ENCODE results near the gene CHODL.
A peak's percentile ranks its signal among the peaks of the same experiment; 100 is the strongest.

Gene CHODL, protein sequence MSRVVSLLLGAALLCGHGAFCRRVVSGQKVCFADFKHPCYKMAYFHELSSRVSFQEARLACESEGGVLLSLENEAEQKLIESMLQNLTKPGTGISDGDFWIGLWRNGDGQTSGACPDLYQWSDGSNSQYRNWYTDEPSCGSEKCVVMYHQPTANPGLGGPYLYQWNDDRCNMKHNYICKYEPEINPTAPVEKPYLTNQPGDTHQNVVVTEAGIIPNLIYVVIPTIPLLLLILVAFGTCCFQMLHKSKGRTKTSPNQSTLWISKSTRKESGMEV

DNA sequence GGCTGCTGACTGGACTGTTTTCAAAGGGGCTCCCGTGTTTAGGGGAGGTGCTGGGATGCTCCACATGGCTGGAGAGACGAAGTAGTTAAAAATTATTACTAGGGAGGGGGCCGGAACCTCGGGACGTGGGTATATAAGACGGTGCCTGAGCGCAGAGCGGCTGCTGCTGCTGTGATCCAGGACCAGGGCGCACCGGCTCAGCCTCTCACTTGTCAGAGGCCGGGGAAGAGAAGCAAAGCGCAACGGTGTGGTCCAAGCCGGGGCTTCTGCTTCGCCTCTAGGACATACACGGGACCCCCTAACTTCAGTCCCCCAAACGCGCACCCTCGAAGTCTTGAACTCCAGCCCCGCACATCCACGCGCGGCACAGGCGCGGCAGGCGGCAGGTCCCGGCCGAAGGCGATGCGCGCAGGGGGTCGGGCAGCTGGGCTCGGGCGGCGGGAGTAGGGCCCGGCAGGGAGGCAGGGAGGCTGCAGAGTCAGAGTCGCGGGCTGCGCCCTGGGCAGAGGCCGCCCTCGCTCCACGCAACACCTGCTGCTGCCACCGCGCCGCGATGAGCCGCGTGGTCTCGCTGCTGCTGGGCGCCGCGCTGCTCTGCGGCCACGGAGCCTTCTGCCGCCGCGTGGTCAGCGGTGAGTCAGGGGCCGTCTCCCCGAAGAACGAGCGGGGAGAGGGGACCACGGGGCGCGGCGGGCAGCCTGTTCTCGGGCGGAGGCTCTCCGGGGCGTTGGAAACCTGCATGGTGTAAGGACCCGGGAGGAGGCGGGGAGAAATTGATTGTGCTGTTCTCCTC, at the start of gene CHODL:
CHODL (plus strand) TSS at position 163 of the 793 bp plus-strand sequence; CDS start at position 554, 391 bp downstream.
- peak; percentile 8 for DNase-seq

DNA sequence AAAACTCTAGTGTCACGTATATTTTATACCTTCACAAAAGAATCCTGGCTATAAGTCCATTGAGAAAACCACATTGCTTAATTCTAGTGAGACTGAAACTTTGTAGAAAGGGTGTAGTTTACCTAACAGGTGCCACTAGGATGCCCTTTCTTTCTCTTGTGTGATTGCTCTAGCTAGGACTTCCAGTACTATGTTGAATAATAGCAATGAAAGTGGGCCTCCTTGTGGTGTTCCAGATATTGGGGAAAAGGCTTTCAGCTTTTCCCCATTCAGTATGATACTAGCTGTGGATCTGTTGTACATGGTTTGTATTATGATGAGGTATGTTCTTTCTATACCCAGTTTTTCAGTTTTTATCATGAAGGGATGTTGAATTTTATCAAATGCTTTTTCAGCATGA, 39.7 kb upstream of the CHODL start:
- no peak for DNase-seq

DNA sequence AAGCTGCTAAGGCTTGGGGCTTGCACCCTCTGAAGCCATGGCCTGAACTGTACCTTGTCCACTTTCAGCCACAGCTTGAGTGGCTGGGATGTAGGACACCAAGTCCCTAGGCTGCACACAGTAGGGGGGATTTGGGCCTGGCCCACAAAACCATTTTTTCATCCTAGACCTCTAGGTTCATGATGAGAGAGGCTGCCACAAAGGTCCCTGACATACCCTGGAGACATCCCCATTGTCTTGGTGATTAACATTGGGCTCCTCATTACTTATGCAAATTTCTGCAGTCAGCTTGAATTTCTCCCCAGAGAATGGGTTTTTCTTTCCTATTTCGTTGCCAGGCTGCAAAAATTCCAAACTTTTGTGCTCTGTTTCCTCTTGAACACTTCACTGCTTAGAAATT, 26.3 kb upstream of the CHODL start:
- DNase-seq, result no peak

DNA sequence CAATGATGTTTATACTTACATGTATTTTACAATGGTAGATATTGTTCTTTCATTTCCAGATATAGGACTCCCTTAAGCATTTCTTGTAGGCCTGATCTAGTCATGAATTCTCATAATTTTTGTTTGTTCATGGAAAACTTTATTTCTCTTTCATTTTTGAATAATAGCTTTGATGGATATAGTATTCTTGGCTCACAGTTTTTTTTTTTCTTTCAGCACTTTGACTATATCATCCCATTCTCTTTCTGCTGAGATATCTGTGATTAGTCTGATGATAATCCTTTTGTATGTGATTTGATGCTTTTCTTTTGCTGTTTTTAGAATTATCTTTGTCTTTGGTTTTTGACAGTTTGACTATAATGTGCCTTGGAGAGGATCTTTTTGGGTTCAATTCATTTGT, 24.1 kb upstream of the CHODL start:
- DNase-seq, result no peak

- no peak for DNase-seq
Measured at GRCh38 chr21:18222346-18222745, 22.3 kb upstream of the CHODL start.

DNA sequence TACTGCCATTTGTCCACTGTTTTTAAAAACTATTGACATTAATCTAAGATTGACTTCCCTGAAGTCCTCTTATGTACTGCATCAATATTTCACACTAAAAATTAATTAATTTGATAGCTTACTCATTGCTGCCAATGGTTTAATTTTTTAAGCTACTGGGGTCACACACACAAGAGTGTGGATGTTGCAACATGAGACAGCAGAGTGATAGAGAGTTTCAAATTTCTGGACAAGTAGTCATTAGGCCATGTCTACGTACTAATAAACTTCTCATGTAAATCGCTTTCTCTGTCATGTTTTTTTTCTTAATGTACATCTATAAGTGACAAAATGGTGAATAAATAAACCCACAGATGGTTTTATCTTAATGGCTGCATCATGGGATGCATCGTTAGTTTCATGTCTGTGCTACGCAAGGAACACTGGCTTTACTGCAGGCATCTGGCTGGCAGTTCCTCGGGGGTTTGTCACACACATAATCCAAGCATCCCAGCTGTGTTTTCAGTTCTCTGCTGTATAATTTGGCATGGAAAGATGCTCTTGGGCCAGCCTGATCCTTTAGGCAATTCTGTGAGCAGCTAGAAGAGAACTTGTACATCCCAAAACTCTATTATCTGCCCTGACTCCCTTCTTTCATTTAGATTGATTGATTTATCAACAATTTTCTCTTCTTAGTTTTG, 16.4 kb upstream of the CHODL start:
- peak; percentile 74 for DNase-seq

DNA sequence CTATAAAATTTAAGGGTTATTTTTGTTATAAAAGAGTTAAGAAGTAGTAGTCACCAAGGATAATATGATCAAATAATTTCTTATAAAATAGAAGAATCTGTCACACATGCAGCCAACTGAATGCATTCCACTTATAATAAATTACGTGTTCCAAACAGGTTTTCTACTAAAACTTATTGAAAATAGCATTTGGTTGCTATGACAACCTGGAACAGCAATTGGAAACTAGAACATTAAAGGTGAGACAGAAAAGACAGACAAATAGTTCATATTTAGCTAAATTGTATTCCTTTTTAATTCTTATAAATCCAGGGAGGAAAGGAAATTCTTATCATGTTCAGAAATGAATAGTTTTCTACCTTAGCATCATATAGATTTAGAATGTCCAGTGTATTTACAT, 9.1 kb upstream of the CHODL start:
- no peak for DNase-seq

DNA sequence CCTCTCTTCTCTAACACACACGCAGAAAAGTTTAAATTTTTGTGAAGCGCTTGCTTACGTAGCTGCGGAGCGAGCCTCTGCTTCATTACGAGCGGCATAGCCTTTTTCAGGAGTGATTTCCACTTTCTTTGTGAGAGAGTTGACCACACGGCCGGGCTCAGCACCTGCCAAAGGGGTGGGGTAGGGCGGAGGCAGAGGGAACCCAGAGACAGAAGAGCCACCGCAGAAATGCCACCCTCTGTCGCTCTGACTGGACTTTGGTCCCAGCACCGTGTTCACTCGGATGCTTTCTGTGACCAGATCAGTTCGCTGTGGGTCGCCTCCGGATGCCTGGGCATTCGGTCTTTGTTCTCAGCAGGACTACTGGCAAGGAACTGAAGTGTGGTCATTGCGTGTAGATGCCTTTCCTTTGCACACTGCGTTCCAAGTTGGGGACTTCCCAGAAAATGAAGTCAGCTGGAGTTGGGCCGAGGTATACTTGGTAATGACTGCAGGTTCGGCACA, 883 bp downstream of the CHODL start:
- DNase-seq, result no peak

DNA sequence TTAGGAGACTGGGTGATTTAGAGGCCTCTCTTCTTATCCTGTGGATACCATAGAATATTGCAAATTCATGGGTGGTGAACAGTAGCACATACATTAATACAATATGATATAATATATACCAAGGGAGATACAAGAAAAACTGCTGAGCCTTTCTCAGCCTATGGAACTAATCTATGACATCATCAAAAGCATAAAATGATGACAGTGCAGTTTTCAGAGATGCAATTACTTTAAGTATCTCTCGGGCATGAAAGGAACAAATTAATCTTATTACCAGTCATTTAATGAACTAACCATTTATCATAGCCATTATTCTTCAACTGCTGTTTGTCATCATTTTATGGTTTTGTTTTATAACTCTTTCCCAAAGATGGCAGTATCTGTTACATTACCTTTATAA, 3.5 kb downstream of the CHODL start:
- DNase-seq, result no peak

DNA sequence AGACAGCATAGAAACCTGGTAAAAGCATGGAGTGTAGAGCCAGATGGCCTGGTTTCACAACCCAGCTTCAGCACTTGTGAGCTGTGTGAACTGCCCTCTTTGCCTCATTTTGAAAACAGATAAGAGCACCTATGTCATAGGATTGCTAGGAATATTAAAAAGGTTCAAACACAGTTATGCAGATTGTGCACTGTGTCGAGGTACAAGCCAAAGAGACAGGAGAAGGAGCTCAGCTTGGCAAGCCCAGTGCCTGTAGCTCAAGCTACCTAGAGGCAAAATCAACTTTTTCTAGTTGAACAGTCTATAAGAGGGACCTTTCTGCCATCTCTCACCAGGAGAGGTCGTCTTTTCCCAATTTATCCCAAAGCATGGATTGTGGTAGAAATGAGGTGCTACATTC, 5.0 kb downstream of the CHODL start:
- peak; percentile 35 for DNase-seq

- DNase-seq, result no peak
Measured at GRCh38 chr21:18251065-18251464, 6.4 kb downstream of the CHODL start.

DNA sequence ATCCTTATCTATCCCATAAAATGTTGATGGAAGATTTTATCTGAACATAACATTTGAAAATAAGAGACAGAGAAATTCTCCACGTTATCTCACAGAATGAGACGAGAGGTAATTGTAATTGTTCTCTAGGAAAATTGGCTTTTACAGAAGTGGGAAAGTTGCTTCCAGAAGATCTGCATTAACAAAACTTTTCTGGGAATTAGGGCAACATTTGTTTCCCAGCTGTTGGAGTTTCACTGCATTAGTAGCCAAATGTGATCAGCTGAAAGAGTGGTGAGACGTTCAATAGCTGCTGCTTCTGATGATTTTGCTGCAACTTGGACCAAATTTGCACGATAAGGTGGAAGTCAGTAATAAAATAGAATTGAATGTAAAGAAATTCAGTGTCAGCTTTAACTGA, 7.6 kb downstream of the CHODL start:
- DNase-seq, result no peak

- no peak for DNase-seq
Measured at GRCh38 chr21:18252680-18253079, 8.0 kb downstream of the CHODL start.

- no peak for DNase-seq
Measured at GRCh38 chr21:18253221-18253620, 8.6 kb downstream of the CHODL start.

GRCh38 chr21:18253799-18254198, 9.2 kb downstream of the CHODL start:
- no peak for DNase-seq

DNA sequence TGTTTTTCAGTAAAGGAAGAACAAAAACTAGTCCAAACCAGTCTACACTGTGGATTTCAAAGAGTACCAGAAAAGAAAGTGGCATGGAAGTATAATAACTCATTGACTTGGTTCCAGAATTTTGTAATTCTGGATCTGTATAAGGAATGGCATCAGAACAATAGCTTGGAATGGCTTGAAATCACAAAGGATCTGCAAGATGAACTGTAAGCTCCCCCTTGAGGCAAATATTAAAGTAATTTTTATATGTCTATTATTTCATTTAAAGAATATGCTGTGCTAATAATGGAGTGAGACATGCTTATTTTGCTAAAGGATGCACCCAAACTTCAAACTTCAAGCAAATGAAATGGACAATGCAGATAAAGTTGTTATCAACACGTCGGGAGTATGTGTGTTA, 21.3 kb downstream of the CHODL start:
- DNase-seq, result no peak

GRCh38 chr21:18267496-18267895, 22.9 kb downstream of the CHODL start:
- no peak for DNase-seq

GRCh38 chr21:18268906-18269305, 24.3 kb downstream of the CHODL start:
- no peak for DNase-seq

- no peak for DNase-seq
Measured at GRCh38 chr21:18269856-18270255, 25.2 kb downstream of the CHODL start.

DNA sequence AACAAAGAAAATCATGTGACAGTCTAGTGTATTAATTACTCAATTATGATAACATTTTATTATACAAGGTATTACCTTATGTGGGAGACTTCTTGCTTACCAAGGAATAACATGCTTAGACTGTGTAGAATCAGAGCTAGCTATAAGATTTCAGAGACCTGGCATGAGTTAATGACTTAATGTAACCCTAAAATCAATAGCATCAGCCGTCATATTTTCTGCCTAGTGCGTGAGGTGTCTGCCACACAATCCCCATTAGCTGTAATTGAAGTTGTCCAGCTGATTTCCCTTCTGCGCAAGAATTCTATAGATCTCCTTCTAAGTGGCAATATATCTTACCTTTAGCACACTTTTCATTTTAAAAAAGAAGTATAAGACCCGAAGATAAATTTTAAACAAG, 28.8 kb downstream of the CHODL start:
- no peak for DNase-seq

DNA sequence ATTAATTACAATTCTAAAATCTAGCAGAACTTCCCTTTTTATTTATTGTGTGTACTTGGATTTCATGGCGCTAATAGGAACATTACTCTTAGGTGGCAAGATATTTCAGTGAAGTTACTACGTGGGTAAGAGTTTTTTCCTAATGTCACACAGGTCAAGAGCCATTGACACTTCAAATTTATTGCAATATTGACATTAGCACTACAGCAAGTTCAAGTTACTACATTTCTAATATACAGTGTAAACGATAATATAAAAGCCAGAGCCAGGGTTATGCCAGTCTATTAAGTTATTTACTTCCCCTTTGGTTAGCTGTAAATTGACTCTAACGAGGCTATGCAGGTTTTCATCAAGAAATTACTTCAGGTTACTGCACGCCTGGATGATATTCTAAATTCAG, 29.7 kb downstream of the CHODL start:
- no peak for DNase-seq

DNA sequence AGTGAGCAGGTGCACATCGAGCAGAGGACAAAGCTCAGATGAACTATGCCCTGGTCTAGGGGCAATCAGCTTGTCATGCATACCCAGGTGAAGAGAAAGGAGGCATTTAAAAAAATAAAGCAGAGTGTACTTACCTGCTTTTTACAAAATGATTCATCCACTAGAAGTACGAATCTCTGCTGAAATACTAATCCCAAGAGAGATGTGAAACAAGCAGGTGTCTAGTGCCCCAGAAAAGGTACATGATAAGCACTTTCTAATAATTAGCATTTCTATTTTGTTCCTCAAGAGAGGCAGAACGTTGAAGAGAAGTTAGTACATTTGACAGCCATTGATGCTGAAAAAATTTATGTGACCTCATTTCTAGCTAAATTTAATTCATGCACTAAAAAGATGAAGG, 31.1 kb downstream of the CHODL start:
- DNase-seq, result no peak

DNA sequence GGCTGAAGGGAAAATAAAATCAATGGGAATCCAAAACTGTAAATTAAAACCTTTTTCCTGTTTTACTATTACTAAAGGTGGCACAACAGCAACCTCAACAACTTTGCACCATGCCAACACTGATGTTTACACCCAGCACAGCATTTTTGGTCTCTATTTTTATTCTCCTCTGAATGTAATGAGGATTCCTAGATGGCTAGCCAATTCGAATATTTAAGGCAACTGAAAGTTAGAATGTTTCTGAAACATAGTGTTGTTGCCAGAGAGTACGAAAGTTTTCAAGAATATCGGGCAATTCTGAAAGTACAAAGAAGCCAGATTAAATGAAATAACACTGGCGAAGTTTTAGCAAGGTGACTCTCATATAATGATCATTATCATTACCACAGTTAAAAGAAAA, 40.7 kb downstream of the CHODL start:
- DNase-seq, result no peak

DNA sequence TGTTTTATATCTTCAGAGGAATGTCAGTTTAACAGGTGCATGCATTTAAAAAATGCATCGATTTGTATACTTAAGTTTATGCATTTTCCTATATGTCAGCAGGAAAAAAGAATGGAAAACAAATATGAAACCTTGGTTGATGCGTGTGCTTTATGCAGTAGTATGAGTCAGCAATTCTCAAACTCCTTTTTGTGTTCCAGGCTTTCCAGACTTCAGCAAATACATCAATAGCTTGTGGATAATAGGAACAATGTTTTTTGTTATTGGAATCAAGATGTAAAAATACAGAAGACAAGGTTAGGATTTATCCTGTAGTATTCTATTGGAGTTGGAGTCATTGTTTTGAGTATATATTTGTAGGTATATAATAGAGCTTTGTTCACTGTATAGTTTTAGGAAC, 45.2 kb downstream of the CHODL start:
- DNase-seq, result no peak
